Colonic mucosa (tissue), 4 donors: ENCODE results near the gene DNAJC11. TPM values are rescaled to one million over a fixed set of nuclear protein-coding genes. Genes with fewer than 3 reads are reported as not detected.
"Not testable (repeated sequence)": the region's sequence is repeated elsewhere in the genome, so short reads cannot be mapped to it uniquely, and the experiment has no call there.

Experiments
- DNase-seq: peaks from one replicate; pipeline ENCODE4 v3.0.0-alpha.2; 2020
- H3K27ac ChIP-seq: fragments of 200-600 bp; one replicate; pipeline ENCODE4 v1.8.0; 2021
- H3K27me3 ChIP-seq: fragments of 200-600 bp; one replicate; pipeline ENCODE4 v1.8.0; 2021
- H3K36me3 ChIP-seq: fragments of 200-600 bp; one replicate; pipeline ENCODE4 v1.8.0; 2021
- H3K4me1 ChIP-seq: fragments of 200-600 bp; one replicate; pipeline ENCODE4 v1.8.0; 2021; ENCODE audit warnings: mild to moderate bottlenecking
- H3K4me3 ChIP-seq: fragments of 200-600 bp; one replicate; pipeline ENCODE4 v1.8.0; 2021
- H3K9ac ChIP-seq, 2 donors: one replicate each; pipeline ENCODE4 v1.7.0; 2013; ENCODE audit warnings: control low read depth in 2 of 2, low read depth in 2 of 2, low read length in 2 of 2
- H3K9me3 ChIP-seq: fragments of 200-600 bp; one replicate; pipeline ENCODE4 v1.8.0; 2021
- CTCF ChIP-seq: fragments of 200-600 bp; IDR thresholded peaks from one replicate; pipeline ENCODE4 v1.8.0; 2022; ENCODE audit warnings: antibody characterized with exemption, mild to moderate bottlenecking
- intact Hi-C: fragments of 100-400 bp; cut with DNase I; formaldehyde crosslinking; loops from one replicate; pipeline ENCODE4 v1.14.1; 2022
- total RNA-seq, 2 donors: library from RNA; stranded (reverse); fragmentation: NEBNext Ultra II Directional in 1 of 2; extraction: Animal tissue kit (Norgen Biotek cat#: 25700) in 1 of 2; gene quantifications; one replicate each; pipeline ENCODE4 v1.2.1, GENCODE V29; 2021
- donor health status: healthy.
- donor health status: DM: no; HTN: no; CAD: no.
- donor health status: DM: no; HTN: no; CAD: no.

Gene DNAJC11
- total RNA-seq, 2 donors from 2014 or later, result 70.1 to 107 TPM

GRCh38 chr1:6648556-6648955 is 53.1 kb downstream of the DNAJC11 start:
- Histone ChIP-seq H3K27me3 (no peaks in the 10 kb centered on the region), H3K27ac (no peak overlapping the region), H3K4me1 (no peaks in the 10 kb centered on the region), H3K36me3 (peaks cover 10% of the 10 kb centered on the region), H3K4me3 (no peak overlapping the region), H3K9me3 (no peaks in the 10 kb centered on the region), H3K9ac (no peak overlapping the region)
- no peak for TF ChIP-seq CTCF
- intact Hi-C loops, result loop anchor here (5.0 kb wide), 1 partner anchor 161 kb away; no protein-coding TSS in a partner anchor
- no peak for DNase-seq

- TF ChIP-seq CTCF, result peak; percentile 38
- no peak overlapping the region for H3K4me3 ChIP-seq
- H3K27me3 ChIP-seq, result no peaks in the 10 kb centered on the region
- no peak overlapping the region for H3K27ac ChIP-seq
- H3K9ac ChIP-seq, result no peak overlapping the region
- intact Hi-C loops, result loop anchor here (5.0 kb wide), 1 partner anchor 159 kb away; no protein-coding TSS in a partner anchor
- H3K36me3 ChIP-seq, result no peaks in the 10 kb centered on the region
- DNase-seq, result no peak
- no peaks in the 10 kb centered on the region for H3K9me3 ChIP-seq
- no peaks in the 10 kb centered on the region for H3K4me1 ChIP-seq
Measured at GRCh38 chr1:6646499-6647148, 55.0 kb downstream of the DNAJC11 start.

GRCh38 chr1:6645018-6645417 is 56.6 kb downstream of the DNAJC11 start:
- Histone ChIP-seq H3K9me3 (no peaks in the 10 kb centered on the region), H3K27me3 (no peaks in the 10 kb centered on the region), H3K4me3 (no peak overlapping the region), H3K4me1 (no peaks in the 10 kb centered on the region), H3K36me3 (peaks cover 2% of the 10 kb centered on the region), H3K27ac (no peak overlapping the region), H3K9ac (no peak overlapping the region)
- intact Hi-C loops, result loop anchor here (5.0 kb wide), 1 partner anchor 158 kb away; no protein-coding TSS in a partner anchor
- no peak for DNase-seq
- TF ChIP-seq CTCF, result no peak

- H3K4me3 ChIP-seq, H3K4me1 ChIP-seq, intact Hi-C loops, H3K36me3 ChIP-seq, H3K9ac ChIP-seq, H3K27me3 ChIP-seq, DNase-seq, H3K27ac ChIP-seq, H3K9me3 ChIP-seq: not testable (repeated sequence)
Measured at GRCh38 chr1:6640867-6641266, 60.7 kb downstream of the DNAJC11 start.

GRCh38 chr1:6638226-6638625 is 63.4 kb downstream of the DNAJC11 start:
- no peak overlapping the region for H3K27ac ChIP-seq
- H3K36me3 ChIP-seq, result peaks cover 4% of the 10 kb centered on the region
- DNase-seq, result peak; percentile 53
- intact Hi-C loops, result loop anchor here (10.0 kb wide), 1 partner anchor 83 kb away; the partner anchor contains the start of genes NOL9 and TAS1R1
- H3K9me3 ChIP-seq, result no peaks in the 10 kb centered on the region
- no peak for TF ChIP-seq CTCF
- no peak overlapping the region for H3K4me3 ChIP-seq
- no peaks in the 10 kb centered on the region for H3K4me1 ChIP-seq
- H3K9ac ChIP-seq, result no peak overlapping the region
- H3K27me3 ChIP-seq, result no peaks in the 10 kb centered on the region

- TF ChIP-seq CTCF, result no peak
- Histone ChIP-seq H3K36me3 (peaks cover 4% of the 10 kb centered on the region), H3K27ac (no peak overlapping the region), H3K9ac (no peak overlapping the region), H3K4me3 (no peak overlapping the region), H3K4me1 (no peaks in the 10 kb centered on the region), H3K9me3 (no peaks in the 10 kb centered on the region), H3K27me3 (no peaks in the 10 kb centered on the region)
- intact Hi-C loops, result loop anchor here (10.0 kb wide), 1 partner anchor 83 kb away; the partner anchor contains the start of genes NOL9 and TAS1R1
- no peak for DNase-seq
Measured at GRCh38 chr1:6637770-6638169, 63.8 kb downstream of the DNAJC11 start.

GRCh38 chr1:6636778-6637177 is 64.8 kb downstream of the DNAJC11 start:
- H3K4me3 ChIP-seq, H3K9ac ChIP-seq, DNase-seq, H3K27me3 ChIP-seq, H3K9me3 ChIP-seq, H3K4me1 ChIP-seq, H3K27ac ChIP-seq, H3K36me3 ChIP-seq: not testable (repeated sequence)
- intact Hi-C loops, result loop anchor here (10.0 kb wide), 1 partner anchor 82 kb away; the partner anchor contains the start of genes NOL9 and TAS1R1
